K562 (cell line): ENCODE results near the gene C10orf90. TPM values are rescaled to one million over a fixed set of nuclear protein-coding genes. Genes with fewer than 3 reads are reported as not detected.

Experiments
- ATAC-seq: fragments of 200-7000 bp; cut with Tn5 transposase; 3 replicates; pipeline ENCODE4 v1.9.1; 2020; ENCODE audit warnings: moderate library complexity
- BruUV-seq: library from RNA; stranded (reverse); fragments of 400-500 nt; replicated peaks from 2 replicates; lab custom pipeline; 2021; lab: Mats Ljungman, UMichigan
- CTCF ChIA-PET: fragments of 300-600 bp; formaldehyde crosslinking; extraction: SDS; loops from one replicate; lab custom pipeline; 2021; ENCODE audit warnings: low intra/inter-chr PET ratio; lab: Yijun Ruan, JAX
- POLR2A ChIA-PET: fragments of 300-600, 350-650 bp; sonication (Branson Sonifier 250); formaldehyde crosslinking; extraction: SDS; loops from one replicate; lab custom pipeline; 2021; ENCODE audit warnings: antibody characterized with exemption, inconsistent platforms; lab: Yijun Ruan, JAX
- DNase-seq, 4 experiments: peaks; one replicate each; pipeline versions ENCODE4 v3.0.0 to v3.0.0-alpha.2; 2011 to 2018; ENCODE audit warnings: low spot score in 3 of 4, mixed read lengths in 3 of 4; ENCODE audit errors: extremely low read depth in 1 of 4
- FAIRE-seq: peaks from 2 replicates; lab custom pipeline; 2011; peaks lifted over from hg19 to GRCh38; lab: Jason Lieb, UNC
- H2AFZ ChIP-seq: 2 replicates; pipeline ENCODE4 v1.6.0; 2011; ENCODE audit warnings: low read depth, low read length, control low read depth, inconsistent platforms
- H3K27ac ChIP-seq: fragments of 200-600 bp; 3 replicates; pipeline ENCODE4 v1.8.0; 2011; ENCODE audit warnings: low read depth, mild to moderate bottlenecking, control low read depth, inconsistent platforms, low read length, moderate library complexity, mixed read lengths; ENCODE audit errors: extremely low read depth
- H3K27me3 ChIP-seq, 2 experiments: fragments of 300-600 bp in 1 of 2; 2 replicates in 1 of 2; 3 replicates in 1 of 2; pipeline versions ENCODE4 v1.6.0 to v1.8.0; 2011; ENCODE audit warnings: inconsistent platforms in 2 of 2, low read length in 2 of 2, mild to moderate bottlenecking in 1 of 2, mixed read lengths in 1 of 2, moderate library complexity in 1 of 2; ENCODE audit not compliant: control insufficient read depth in 2 of 2, insufficient read depth in 2 of 2
- H3K36me3 ChIP-seq: fragments of 300-600 bp; 3 replicates; pipeline ENCODE4 v1.8.0; 2011; ENCODE audit warnings: mild to moderate bottlenecking, low read length, inconsistent platforms; ENCODE audit not compliant: control insufficient read depth, insufficient read depth
- H3K4me1 ChIP-seq, 2 experiments: fragments of 200-600 bp in 1 of 2; replicated peaks in 1 of 2; 2 replicates in 1 of 2; 3 replicates in 1 of 2; pipeline versions ENCODE4 v1.5.1 to v1.8.0; 2011; ENCODE audit warnings: inconsistent platforms in 2 of 2, low read length in 2 of 2, mild to moderate bottlenecking in 1 of 2, mixed read lengths in 1 of 2, moderate library complexity in 1 of 2; ENCODE audit not compliant: control insufficient read depth in 2 of 2, insufficient read depth in 2 of 2
- H3K4me2 ChIP-seq: 2 replicates; pipeline ENCODE4 v1.6.1; 2011; ENCODE audit warnings: low read length, control low read depth, inconsistent platforms, mixed read lengths; ENCODE audit not compliant: insufficient read depth
- H3K4me3 ChIP-seq: fragments of 200-600 bp; sonication (generic), shearing (Covaris generic); 2 replicates; pipeline ENCODE4 v1.5.1; 2016; ENCODE audit warnings: control low read depth, inconsistent platforms
- H3K79me2 ChIP-seq: fragments of 200-600 bp; 3 replicates; pipeline ENCODE4 v1.8.0; 2011; ENCODE audit warnings: low read length, inconsistent platforms; ENCODE audit not compliant: control insufficient read depth, insufficient read depth
- H3K9ac ChIP-seq, 2 experiments: 2 replicates each; pipeline versions ENCODE4 v1.6.0 to v1.6.1; 2011; ENCODE audit warnings: low read depth in 2 of 2, low read length in 2 of 2, control low read depth in 1 of 2, inconsistent platforms in 1 of 2, mild to moderate bottlenecking in 1 of 2, mixed read lengths in 1 of 2; ENCODE audit not compliant: insufficient read depth in 1 of 2
- H3K9me1 ChIP-seq: one replicate; pipeline ENCODE4 v1.6.0; 2011; ENCODE audit warnings: inconsistent platforms, mild to moderate bottlenecking, low read length, moderate library complexity; ENCODE audit not compliant: control insufficient read depth, insufficient read depth
- H3K9me3 ChIP-seq: replicated peaks from 2 replicates; pipeline ENCODE4 v1.5.1; 2011; ENCODE audit warnings: low read depth, low read length, inconsistent platforms; ENCODE audit not compliant: control insufficient read depth, insufficient read depth
- H4K20me1 ChIP-seq: replicated peaks from 2 replicates; pipeline ENCODE4 v1.6.1; 2011; ENCODE audit warnings: low read length, inconsistent platforms, mixed read lengths; ENCODE audit not compliant: control insufficient read depth, insufficient read depth
- HOXB6 ChIP-seq: fragments of 250-450 bp; sonication (Bioruptor Pico); IDR thresholded peaks from 2 replicates; pipeline ENCODE4 v1.5.1; 2022; ENCODE audit warnings: mild to moderate bottlenecking, borderline replicate concordance
- POLR2B ChIP-seq: fragments of 450-650 bp; IDR thresholded peaks from 2 replicates; pipeline ENCODE4 v1.6.1; 2018; ENCODE audit warnings: low read depth; ENCODE audit not compliant: partially characterized antibody
- POU5F1 ChIP-seq: fragments of 150-350 bp; IDR thresholded peaks from 2 replicates; pipeline ENCODE4 v1.6.1; 2014; ENCODE audit warnings: borderline replicate concordance, low read length, low read depth, mild to moderate bottlenecking; ENCODE audit not compliant: partially characterized antibody
- RBM34 ChIP-seq: fragments of 200-400 bp; formaldehyde crosslinking; IDR thresholded peaks from 2 replicates; pipeline ENCODE4 v1.6.1; 2018; ENCODE audit warnings: low read length, borderline replicate concordance; ENCODE audit not compliant: insufficient read depth
- WHSC1 ChIP-seq: IDR thresholded peaks from one replicate; pipeline ENCODE4 v1.6.1; 2012; ENCODE audit warnings: low read length, control low read depth, inconsistent platforms
- ZBTB1 ChIP-seq: sonication (generic); formaldehyde crosslinking; IDR thresholded peaks from 2 replicates; pipeline ENCODE4 v1.8.1; 2023; ENCODE audit warnings: missing genetic modification reagents, low read depth, mild to moderate bottlenecking, borderline replicate concordance
- ZNF212 ChIP-seq: fragments of 450-650 bp; formaldehyde crosslinking; IDR thresholded peaks from 2 replicates; pipeline ENCODE4 v1.4.0; 2020; ENCODE audit warnings: mild to moderate bottlenecking
- ZNF384 ChIP-seq: IDR thresholded peaks from 2 replicates; pipeline ENCODE4 v1.6.1; 2012; ENCODE audit warnings: low read depth, low read length, improper control_type of control experiment
- ZNF778 ChIP-seq: fragments of 450-650 bp; formaldehyde crosslinking; IDR thresholded peaks from 2 replicates; pipeline ENCODE4 v1.4.0; 2020; ENCODE audit warnings: mild to moderate bottlenecking, moderate library complexity
- ZNF780A ChIP-seq: fragments of 250-450 bp; sonication (Bioruptor Pico); IDR thresholded peaks from 2 replicates; pipeline ENCODE4 v1.5.0; 2021; ENCODE audit warnings: mild to moderate bottlenecking
- WGBS: fragments of 100-300 bp; shearing (Covaris generic); methylation state at CpG from one replicate; pipeline ENCODE4 v1.1.6; 2016; ENCODE audit warnings: low coverage, mixed read lengths; ENCODE audit not compliant: insufficient coverage; ENCODE audit errors: missing lambda C conversion rate; 5-methylcytosine and 5-hydroxymethylcytosine counted together
- in situ Hi-C: fragments of 300-500 bp; cut with MboI; formaldehyde crosslinking; loops from 4 replicates; pipeline ENCODE4 v1.15.0; 2018; ENCODE audit warnings: inconsistent platforms, mixed read lengths
- intact Hi-C: fragments of 100-400 bp; cut with micrococcal nuclease; formaldehyde crosslinking; loops from 2 replicates; pipeline ENCODE4 v1.14.2; 2022
- polyA plus RNA-seq, 8 experiments: library from polyadenylated mRNA; depleted of rRNA in 4 of 8; stranded (reverse) in 5 of 8; unstranded in 3 of 8; fragments of >200 nt; fragmentation: Nextera tagmentation in 2 of 8; fragmentation: Illumina TruSeq in 1 of 8; extraction: Ambion mirVana in 2 of 8; extraction: Trizol in 1 of 8; gene quantifications; 2 replicates each; pipeline versions ENCODE4 v1.2.1 to v1.2.3, GENCODE V29; 2011 to 2014; ENCODE audit warnings: inconsistent platforms in 1 of 8, missing spikeins in 1 of 8
- total RNA-seq, 7 experiments: library from RNA; depleted of rRNA in 6 of 7; stranded (reverse); fragments of >200 nt in 6 of 7; fragmentation: Illumina TruSeq in 2 of 7; extraction: Trizol in 2 of 7; gene quantifications; 2 replicates each; pipeline versions ENCODE4 v1.2.1 to v1.2.3, GENCODE V29; 2011 to 2021; ENCODE audit warnings: low replicate concordance in 1 of 7
- TF ChIP-seq, protein P1 (sequence below): fragments of 250-450 bp; sonication (Bioruptor Pico); IDR thresholded peaks from 2 replicates; pipeline ENCODE4 v1.5.0; 2021; ENCODE audit warnings: mild to moderate bottlenecking, moderate library complexity
- TF ChIP-seq, protein P2 (sequence below): sonication (generic); formaldehyde crosslinking; IDR thresholded peaks from 2 replicates; pipeline ENCODE4 v1.5.0; 2020; ENCODE audit warnings: missing genetic modification reagents
- TF ChIP-seq, protein P3 (sequence below): sonication (generic); formaldehyde crosslinking; IDR thresholded peaks from 2 replicates; pipeline ENCODE4 v1.8.0; 2023; ENCODE audit warnings: missing genetic modification reagents, mild to moderate bottlenecking, borderline replicate concordance

C10orf90 gene
- total and polyA plus RNA-seq, 9 of the 15 experiments (the other 6 are each of a cell fraction or from before 2014, with no cell fraction given): not detected

DNA sequence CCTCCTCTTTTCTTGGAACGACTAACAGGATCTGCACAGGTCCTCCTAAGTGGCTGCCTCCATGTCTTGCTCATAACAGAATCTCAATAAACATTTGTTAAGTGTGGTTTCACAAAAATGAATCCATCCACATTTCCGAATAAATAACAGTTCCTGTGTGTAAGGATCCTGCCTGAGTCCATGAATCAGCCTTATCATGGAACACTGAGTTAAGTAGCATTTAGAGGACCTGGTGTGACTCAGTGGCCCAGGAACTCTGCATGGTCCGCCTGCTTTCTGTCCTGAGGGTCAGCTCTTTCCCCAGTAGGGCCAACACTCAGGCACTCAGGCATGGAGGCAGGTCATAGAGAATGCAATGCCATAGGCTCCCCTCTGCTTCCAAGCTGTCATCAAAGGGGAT, 15.8 kb upstream of the C10orf90 start:
- intact Hi-C loops: no loop called here
- Histone ChIP-seq H3K79me2 (no peaks in the 10 kb centered on the region), H3K4me3 (no peak overlapping the region), H3K9me1 (no peaks in the 10 kb centered on the region), H3K4me1 (no peaks in the 10 kb centered on the region), H2AFZ (no peak overlapping the region), H3K27me3 (no peaks in the 10 kb centered on the region), H4K20me1 (no peaks in the 10 kb centered on the region), H3K4me2 (no peak overlapping the region), H3K27ac (no peak overlapping the region), H3K9ac (no peak overlapping the region), H3K9me3 (no peaks in the 10 kb centered on the region), H3K36me3 (no peaks in the 10 kb centered on the region)
- WGBS: 4% methylated on average over 3 of the region's 3 CpGs
- ATAC-seq (no peak), DNase-seq (no peak), FAIRE-seq (no peak)
- POLR2A ChIA-PET: interaction anchor here (0.6 to 1.5 kb wide), 2 partner anchors 11 to 14 kb away, joined by 3 read pairs; no protein-coding TSS in a partner anchor
- TF ChIP-seq, protein P1, sequence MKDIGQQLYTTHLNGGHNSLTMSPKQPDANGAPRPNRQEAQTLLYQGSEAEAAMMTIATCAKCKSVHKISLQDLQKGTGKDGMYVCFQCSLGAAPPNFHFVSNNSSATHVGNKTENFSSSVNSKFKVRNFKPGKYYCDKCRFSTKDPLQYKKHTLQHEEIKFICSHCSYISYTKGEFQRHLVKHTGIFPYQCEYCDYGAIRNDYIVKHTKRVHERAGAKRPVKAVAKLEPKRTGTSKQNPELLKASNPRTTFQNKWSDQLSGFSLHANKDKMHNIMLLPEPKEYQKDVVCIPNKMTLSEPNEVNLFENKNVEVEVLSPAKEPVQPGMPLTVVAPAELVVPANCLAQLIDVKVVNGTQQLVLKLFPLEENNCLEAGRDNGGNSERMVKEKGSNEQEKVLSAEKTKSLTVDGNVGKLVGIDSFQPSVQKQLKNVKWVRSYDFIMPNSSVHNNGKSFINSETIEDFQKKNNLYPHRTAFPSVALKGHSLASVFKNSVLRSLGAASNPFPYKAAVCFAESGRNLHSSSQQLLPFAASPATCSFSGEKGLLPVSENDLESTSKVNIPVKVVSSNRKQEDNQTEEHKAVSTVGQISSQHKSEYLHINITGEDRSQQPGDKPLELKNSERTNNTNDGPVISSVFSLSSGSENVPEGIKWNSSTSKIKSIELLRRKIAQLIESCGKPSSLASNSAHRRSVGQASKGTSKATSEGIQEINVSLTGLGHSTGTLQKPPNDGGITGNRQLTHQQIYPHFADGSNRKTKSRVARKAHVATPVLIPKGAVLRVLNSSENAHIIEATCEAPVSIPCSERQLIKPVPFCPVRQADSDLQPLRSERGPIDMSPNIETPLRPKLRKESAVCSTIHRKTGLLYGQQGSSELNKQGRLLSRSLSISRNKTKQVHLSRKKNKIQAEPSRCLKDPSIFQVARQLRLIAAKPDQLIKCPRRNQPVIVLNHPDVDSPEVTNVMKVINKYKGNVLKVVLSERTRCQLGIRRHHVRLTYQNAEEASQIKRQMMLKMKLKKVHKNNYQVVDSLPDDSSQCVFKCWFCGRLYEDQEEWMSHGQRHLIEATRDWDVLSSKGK (CRISPR knock-in tag): no peak
- TF ChIP-seq ZNF780A (CRISPR knock-in tag) (no peak), RBM34 (no peak), WHSC1 (no peak), HOXB6 (no peak), ZNF384 (no peak), POLR2B (no peak), ZNF778 (CRISPR knock-in tag) (no peak), ZNF212 (CRISPR knock-in tag) (no peak), POU5F1 (no peak), ZBTB1 (no peak)
- TF ChIP-seq, protein P2, sequence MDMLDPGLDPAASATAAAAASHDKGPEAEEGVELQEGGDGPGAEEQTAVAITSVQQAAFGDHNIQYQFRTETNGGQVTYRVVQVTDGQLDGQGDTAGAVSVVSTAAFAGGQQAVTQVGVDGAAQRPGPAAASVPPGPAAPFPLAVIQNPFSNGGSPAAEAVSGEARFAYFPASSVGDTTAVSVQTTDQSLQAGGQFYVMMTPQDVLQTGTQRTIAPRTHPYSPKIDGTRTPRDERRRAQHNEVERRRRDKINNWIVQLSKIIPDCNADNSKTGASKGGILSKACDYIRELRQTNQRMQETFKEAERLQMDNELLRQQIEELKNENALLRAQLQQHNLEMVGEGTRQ (CRISPR knock-in tag): no peak
- TF ChIP-seq, protein P3, sequence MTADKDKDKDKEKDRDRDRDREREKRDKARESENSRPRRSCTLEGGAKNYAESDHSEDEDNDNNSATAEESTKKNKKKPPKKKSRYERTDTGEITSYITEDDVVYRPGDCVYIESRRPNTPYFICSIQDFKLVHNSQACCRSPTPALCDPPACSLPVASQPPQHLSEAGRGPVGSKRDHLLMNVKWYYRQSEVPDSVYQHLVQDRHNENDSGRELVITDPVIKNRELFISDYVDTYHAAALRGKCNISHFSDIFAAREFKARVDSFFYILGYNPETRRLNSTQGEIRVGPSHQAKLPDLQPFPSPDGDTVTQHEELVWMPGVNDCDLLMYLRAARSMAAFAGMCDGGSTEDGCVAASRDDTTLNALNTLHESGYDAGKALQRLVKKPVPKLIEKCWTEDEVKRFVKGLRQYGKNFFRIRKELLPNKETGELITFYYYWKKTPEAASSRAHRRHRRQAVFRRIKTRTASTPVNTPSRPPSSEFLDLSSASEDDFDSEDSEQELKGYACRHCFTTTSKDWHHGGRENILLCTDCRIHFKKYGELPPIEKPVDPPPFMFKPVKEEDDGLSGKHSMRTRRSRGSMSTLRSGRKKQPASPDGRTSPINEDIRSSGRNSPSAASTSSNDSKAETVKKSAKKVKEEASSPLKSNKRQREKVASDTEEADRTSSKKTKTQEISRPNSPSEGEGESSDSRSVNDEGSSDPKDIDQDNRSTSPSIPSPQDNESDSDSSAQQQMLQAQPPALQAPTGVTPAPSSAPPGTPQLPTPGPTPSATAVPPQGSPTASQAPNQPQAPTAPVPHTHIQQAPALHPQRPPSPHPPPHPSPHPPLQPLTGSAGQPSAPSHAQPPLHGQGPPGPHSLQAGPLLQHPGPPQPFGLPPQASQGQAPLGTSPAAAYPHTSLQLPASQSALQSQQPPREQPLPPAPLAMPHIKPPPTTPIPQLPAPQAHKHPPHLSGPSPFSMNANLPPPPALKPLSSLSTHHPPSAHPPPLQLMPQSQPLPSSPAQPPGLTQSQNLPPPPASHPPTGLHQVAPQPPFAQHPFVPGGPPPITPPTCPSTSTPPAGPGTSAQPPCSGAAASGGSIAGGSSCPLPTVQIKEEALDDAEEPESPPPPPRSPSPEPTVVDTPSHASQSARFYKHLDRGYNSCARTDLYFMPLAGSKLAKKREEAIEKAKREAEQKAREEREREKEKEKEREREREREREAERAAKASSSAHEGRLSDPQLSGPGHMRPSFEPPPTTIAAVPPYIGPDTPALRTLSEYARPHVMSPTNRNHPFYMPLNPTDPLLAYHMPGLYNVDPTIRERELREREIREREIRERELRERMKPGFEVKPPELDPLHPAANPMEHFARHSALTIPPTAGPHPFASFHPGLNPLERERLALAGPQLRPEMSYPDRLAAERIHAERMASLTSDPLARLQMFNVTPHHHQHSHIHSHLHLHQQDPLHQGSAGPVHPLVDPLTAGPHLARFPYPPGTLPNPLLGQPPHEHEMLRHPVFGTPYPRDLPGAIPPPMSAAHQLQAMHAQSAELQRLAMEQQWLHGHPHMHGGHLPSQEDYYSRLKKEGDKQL: no peak
- in situ Hi-C loops: no loop called here
- no TSS peak for BruUV-seq
- CTCF ChIA-PET: no interaction called here
